Activated T-cell treated with anti-CD3 and anti-CD28 coated beads for 24 hours (primary cell): ENCODE data around the gene PSMB7.

ENCODE experiments used
- DNase-seq: peaks from one replicate; pipeline ENCODE4 v3.0.0-alpha.2; 2020; ENCODE audit warnings: low read depth

Gene PSMB7

DNA sequence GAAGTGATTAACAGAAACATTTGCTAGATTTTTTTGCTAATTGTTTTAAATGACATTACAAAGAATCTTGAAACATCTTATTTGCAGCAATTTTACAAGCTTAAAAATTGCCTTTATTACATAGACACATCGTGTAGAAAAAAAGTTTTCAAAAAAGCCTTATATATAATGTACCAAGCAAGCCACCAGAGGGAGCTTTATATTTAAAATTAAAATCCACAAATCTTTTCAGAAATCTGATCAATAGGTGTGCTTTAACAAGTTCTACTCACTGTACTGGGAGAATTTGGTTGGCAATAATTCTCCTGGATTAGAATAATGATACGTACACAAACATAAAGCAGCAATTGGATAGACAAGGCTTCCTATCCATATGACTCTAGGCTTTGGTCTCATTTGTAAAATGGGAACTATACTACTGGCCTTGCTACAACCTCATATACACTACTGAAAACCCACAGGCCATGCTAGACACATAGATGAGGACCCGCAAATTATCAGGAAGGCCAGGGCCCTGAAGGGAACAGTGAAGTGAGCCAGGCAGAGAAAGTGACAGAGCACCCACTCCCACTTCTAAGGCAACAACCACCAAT, 4.8 kb downstream of the PSMB7 start:
- DNase-seq: no peak

DNA sequence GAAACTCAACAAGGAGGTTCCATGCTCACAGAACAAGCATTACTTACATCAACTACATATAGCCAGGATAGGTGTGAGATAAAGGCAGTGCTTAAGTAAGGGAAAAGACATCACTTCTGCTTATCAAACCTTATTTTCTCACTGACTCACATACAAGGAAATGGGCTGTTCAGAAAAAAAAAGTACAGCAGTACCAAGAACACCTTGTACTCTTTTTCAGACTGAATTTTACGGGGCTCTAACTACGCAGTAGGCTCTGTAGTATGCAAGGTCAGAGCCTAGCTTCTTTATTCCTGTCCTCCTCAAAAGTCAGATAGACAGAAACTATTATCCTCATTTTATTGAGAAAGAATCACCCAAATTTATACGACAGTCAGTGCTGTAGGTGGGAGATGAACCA, 5.8 kb downstream of the PSMB7 start:
- DNase-seq: no peak

GRCh38 chr9:124403246-124403645, 12.0 kb downstream of the PSMB7 start:
- DNase-seq: no peak

- no peak for DNase-seq
Observed at GRCh38 chr9:124399968-124400940, 15.0 kb downstream of the PSMB7 start.

- no peak for DNase-seq
Observed at GRCh38 chr9:124399323-124399967, 15.8 kb downstream of the PSMB7 start.

DNA sequence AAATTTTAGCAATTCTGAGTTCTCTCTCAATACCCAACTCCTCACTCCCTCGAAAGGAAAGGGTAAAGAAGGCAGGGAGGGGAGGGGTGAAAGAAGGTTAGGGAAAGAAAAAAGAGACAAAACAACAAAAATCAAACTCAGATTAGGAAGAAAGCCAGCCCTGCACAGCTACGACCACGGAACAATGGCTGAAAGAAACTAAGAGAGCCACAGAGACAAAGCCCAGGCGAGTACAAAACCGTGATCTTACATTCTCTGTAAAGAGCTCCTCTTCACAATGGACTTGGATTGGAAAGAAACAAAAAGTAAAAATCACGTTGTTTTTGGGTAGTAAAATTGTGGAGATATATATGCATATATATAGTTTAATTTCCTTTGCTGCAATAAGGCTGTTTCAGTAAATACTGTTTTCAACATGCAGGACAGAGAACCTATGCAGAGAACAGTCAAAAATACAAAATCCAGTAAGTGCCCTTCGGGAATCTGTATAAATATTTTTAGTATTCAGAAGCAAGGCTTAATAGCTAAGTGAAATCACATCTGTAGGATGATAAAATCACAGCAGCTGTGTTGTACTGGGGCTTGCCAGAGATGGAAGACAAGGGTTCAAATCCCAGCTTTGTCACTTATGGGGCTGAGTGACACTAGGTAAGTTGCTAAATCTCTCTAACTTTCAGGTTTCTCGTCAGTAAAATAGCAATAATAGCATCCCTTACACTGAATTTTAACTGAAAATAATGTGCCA, 16.9 kb downstream of the PSMB7 start:
- DNase-seq: no peak

DNA sequence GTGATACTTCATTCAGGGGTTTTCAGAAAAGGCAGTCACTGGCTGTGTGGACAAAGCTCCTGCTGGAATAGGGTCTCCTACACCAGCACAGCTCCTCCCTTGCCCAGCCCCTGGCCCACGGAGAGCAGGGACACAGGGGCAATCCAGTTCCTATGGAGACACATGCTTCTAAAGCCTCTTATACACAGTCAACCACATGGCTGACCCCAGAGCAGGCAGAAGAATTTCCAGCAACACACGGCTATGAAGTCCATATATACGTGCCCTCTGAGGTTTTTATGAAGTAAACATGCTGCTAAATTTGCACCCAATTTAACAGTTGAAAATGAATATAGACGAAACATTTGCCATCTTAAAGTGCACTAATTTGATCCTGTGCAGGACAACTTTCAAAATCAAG, 19.4 kb downstream of the PSMB7 start:
- DNase-seq: no peak

GRCh38 chr9:124394596-124394995, 20.6 kb downstream of the PSMB7 start:
- DNase-seq: no peak

DNA sequence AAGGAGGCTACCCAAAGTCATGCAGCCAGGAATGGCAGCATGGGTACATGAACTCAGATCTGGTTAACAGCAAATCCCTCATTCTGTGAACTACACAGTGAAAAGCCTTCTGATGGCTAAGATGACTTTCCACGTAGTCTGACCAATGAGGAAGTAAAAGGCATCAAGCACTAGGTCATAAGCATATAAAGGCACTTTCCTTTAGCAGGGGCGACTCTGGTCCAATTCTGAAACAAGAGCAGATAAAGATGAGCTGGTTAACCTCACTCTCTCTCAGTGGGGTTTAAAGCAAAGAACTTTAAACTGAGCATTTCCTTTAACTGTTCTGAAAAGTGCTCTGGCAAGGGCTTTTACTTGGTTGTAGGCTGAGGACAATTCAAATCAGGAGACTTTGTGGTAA, 21.1 kb downstream of the PSMB7 start:
- DNase-seq: no peak

DNA sequence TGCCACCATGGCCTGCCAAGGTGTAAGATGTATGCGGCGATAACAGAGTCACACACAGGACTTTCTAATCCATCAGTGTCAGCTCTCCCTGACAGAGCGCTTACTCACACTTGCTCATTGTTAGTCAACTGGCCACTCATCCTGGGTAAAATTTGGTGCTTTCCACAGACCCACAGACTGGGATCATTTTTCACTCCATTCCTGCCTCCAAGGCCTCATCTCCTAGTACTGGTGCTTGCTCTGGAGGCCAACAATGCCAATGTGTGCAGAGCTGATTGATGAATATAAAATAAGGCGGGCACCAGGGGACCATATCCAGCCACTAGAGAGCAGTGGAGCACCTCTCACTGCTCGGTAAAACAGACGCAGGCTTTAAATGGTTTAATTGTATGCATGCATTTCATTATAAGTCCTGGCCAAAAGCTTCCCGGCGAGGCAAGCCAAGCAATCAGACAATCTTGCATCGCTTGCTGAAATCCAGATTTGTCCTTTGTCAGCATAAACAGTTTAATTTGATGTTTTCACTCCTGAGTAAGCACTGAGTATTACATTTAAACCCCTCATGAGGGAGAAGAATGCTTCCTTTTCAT, 22.3 kb downstream of the PSMB7 start:
- DNase-seq: no peak

GRCh38 chr9:124392254-124392870, 22.9 kb downstream of the PSMB7 start:
- DNase-seq: no peak

GRCh38 chr9:124390794-124391658, 24.2 kb downstream of the PSMB7 start:
- DNase-seq: no peak

GRCh38 chr9:124389146-124389939, 25.9 kb downstream of the PSMB7 start:
- DNase-seq: no peak

GRCh38 chr9:124388275-124389048, 26.8 kb downstream of the PSMB7 start:
- no peak for DNase-seq

- DNase-seq: no peak
Observed at GRCh38 chr9:124386201-124386600, 29.0 kb downstream of the PSMB7 start.

GRCh38 chr9:124385623-124386022, 29.6 kb downstream of the PSMB7 start:
- DNase-seq: no peak

GRCh38 chr9:124384846-124385245, 30.4 kb downstream of the PSMB7 start:
- DNase-seq: no peak

DNA sequence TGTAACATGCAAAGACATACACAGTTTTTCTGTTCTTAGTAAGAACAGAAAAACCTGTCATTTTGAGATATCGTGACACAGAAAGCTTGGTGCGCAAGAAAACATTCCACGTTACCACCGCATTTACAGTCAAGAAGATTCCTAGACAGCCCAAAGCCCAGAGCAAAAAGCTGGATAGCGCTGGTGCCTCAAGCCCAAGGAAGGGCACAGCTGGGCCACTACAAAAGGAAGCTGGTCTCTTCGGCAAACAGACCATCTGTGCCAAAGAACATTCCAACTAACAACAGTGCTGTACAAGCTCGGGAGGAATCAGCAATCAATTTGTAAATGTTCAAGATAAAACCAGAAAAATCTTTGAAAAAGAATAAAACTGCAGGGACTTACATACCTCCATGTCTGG, 31.0 kb downstream of the PSMB7 start:
- DNase-seq: no peak
